Measurements from ENCODE around the gene KRTAP22-2.

Gene KRTAP22-2

DNA sequence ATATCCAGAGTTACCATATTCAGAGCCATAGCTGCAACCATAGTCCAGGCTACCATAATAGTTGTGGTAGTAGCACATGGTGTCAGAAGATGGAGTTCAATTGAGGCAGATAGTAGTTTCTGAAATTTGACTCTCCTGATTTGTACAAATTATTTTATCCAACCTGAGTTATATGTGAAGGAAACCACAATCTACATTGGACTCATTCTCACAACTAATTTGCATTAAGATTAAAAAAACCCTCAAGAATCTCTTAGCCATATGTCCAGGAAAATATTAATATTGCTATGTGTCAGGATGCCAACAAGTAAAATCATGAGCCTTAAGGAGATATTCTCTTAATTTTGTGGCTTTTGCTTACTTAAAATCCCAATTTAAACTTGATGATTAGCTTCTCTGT is at the start of gene KRTAP22-2:
Gene KRTAP22-2, minus strand, starts transcription at position 101 of the 400 bp plus-strand sequence.
- DNase-seq (ENCODE audit: low read depth in 2 of 2) = no peak

DNA sequence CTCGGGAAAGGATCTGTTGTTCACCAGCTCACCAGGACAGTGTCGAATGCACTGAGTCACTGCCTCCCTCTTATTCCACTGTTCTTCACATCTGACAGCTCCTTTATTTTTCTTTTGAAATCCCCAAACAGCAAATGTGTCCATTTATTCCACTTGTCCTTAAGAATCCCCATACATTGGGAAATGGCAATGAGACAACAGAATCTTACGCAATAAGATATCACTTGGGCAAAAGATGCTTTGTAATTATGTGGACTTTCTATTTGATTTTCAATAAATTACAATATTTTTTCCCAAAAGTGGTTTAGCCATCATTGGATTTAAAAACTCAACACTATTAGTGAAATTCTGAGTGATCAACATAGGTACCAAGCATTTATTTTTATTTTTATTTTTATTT is 48.5 kb upstream of the KRTAP22-2 start:
- DNase-seq (ENCODE audit: low read depth in 2 of 2) = no peak

DNA sequence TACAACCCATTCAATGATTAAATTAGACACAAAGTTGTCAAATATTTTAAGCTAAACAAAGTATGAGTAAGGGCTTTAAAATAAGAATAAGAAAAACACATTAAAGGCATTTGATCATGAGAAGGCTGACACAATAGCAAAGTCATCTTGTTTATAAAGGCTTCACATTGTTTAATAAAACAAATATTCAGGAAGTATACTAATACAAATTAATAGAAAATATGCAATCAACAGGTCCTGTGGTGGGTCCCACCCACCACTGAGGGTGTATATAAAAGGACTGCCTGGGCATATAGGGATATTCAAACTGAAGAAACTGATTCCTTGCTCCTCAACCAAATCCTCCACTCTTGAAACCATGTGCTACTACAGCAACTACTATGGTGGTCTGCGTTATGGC is 44.7 kb upstream of the KRTAP22-2 start, which contains the start of gene KRTAP20-2:
Gene KRTAP20-2, plus strand, starts transcription at position 301 of the 400 bp plus-strand sequence. Its CDS starts 58 bp downstream, at position 359.
- DNase-seq (ENCODE audit: low read depth in 2 of 2) = no peak

DNA sequence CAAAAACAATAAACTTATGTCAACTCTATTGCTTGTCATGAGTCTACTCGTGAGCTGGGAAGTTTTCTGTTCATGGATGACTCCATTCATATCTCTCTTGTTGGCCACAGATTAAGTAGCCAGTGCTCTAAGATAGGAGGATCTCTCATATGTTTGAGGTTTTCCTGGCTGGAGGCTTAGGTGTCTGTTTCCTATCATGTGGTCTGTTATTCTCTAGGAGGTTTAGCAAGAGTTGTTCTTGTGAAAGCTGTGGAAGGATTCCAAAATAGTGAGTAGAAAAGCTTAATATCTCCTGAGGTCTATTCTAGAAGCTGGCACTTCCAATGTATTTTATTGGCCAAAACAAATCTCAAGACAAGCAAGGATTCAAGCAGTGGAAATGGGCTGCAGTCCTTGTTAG is 39.0 kb upstream of the KRTAP22-2 start:
- DNase-seq (ENCODE audit: low read depth in 2 of 2) = no peak

DNA sequence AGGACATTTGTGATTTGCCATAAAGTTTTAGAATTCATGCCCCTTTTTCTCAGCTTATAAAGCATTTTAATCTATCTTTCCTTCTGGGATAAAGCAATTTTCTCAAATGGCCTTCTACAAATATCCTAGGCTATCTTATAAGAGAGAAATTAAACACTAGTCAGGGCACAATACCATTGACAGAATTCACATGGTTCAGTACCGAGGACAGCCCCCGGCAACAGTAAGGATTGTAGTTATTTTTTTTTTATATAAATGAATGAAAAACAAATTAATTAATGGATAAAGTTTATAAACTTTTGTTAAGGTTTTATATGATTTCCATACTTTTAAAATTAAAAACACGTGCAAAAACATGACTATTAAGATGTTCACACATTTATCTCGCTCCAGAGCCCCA is 37.9 kb upstream of the KRTAP22-2 start:
- no peak for DNase-seq (ENCODE audit: low read depth in 2 of 2)

DNA sequence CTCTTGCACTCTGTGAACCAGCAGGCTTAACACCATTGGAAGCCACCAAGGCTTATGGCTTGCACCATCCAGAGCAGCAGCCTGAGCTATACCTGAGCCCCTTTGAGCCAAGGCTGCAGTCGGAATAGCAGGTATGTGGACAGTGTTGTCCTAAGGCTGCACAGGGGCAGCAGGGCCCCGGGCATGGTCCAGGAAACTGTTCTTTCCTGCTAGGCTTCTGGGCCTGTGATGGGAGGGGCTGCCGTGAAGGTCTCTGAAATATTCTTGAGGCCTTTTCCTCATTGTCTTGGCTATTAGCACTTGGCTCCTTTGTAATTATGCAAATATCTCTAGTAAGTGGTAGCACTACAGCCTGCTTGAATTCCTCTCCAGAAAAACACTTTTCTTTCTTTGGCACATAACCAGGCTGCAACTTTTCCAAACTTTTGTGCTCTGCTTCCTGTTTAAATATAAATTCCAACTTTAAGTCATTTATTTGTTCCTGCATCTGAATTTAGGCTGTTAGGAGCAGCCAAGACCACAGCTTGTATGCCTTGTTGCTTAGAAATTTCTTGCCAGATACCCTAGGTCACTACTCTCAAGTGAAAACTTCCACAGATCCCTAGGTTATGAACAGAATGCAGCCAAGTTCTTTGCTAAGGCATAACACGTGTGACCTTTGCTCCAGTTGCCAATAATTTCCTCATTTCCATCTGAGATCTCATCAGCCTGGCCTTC is 35.4 kb upstream of the KRTAP22-2 start:
- no peak for DNase-seq (ENCODE audit: low read depth in 2 of 2)

DNA sequence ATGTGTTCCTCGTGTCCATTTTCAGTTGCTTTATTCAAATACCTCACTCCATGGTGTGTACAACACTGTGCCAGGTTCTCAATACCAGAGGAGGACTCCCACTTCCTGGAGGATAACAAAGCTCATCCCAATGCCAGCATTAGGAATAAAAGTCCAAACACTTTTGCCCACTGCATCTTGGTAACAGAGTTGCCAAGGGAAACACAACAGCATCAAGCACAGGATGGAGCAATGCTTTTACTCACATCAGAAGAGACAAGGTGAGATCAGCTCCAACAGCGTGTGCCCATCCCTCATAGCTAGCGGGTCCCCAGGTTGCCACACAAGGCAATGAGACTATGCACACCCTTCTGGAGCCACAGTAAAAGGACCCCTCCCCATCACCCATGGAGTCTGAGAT is 33.2 kb upstream of the KRTAP22-2 start:
- DNase-seq (ENCODE audit: low read depth in 2 of 2) = no peak

DNA sequence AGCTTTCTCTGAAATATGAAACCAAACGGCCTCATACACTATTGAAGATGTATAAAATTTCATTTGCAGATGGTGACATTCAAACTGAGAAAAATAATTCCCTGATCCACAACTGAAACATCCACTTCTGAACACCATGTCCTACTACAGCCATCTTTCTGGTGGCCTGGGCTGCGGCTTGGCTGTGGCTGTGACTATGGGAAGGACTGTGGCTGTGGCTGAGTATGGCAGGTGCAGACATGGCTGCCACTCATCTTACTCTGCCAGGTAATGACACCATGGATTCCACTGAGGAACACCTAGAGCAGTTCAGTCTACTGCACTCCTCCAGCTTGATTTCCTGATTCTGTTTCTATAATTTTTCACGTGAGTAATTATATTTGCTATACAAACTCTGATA is 30.3 kb upstream of the KRTAP22-2 start, which contains the start of gene KRTAP20-4:
Gene KRTAP20-4, plus strand, starts transcription at position 106 of the 400 bp plus-strand sequence.
- no peak for DNase-seq (ENCODE audit: low read depth in 2 of 2)

DNA sequence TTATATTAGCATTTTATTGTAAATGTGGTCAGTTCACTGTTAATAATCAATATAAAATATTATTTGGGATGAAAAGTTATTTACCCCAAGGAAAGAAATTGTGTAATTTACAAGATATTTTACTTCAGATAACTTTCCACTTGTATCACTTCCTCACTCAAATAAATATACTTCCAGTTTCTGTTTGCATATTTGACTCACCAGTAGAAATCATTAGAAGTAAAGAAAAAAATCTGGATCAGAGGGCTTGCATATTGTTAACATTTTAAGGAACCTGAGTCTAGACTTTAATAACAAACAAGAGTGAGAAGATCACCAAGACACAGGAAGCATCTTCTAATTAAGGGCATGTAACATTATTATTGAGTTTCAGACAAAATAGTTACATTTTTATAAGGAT is 29.9 kb upstream of the KRTAP22-2 start:
- no peak for DNase-seq (ENCODE audit: low read depth in 2 of 2)

DNA sequence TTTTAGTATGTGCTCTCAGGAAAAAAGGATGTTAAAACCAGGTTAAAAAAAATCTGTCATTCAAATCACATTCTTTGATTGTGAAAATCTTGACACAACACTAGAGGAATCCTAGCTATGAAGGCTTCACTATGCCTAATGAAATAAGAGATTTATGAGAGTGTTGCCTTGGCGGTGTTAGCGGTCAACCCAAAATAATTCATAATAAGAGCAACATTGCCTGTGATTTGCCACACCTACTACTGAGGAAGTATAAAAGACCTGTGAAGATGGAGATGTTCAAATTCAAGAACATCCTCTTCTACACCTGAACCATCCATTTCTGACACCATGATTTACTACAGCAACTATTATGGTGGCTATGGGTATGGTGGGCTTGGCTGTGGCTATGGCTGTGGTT is 25.9 kb upstream of the KRTAP22-2 start, which contains the start of gene KRTAP20-1:
Gene KRTAP20-1, plus strand, starts transcription at position 301 of the 400 bp plus-strand sequence. Its CDS starts 30 bp downstream, at position 331.
- no peak for DNase-seq (ENCODE audit: low read depth in 2 of 2)

DNA sequence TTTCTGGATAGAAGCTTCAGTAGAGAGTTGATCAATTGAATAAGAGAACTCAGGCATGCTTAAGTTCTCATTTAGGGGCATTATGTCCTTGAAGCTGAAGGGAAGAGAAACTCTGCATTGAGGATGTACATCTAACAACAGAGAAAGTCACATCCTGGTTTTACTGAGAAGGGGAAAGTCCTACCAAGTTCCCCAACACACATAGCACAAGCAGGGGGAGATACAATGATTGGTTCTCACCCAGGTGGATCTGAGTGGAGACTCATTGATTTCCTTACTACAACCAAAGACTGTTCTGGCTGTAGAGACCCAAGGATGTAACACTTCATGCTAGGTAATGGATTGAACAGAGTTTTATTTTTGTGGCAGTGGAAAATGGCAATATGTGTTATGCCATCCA is 25.0 kb upstream of the KRTAP22-2 start:
- DNase-seq (ENCODE audit: low read depth in 2 of 2) = no peak

DNA sequence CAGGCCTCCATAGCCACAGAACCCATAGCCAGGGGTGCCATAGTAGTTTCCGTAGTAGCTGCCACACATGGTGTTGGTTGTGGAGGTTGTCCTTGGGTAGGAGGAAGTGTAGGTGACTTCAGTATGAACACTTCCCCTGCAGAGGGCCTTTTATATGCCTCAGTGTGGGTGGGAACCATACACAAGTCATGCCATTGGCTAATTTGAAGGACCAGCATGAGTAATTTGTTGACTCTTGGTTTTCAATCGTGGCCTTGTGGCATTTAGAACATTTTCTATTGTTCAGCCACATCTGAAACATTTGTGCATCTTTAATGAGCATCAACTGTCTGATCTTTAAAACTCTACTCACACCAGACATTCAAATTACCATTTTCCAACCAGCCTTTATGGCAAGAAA is 23.6 kb upstream of the KRTAP22-2 start, which contains the start of gene KRTAP6-1:
Gene KRTAP6-1, minus strand, starts transcription at position 95 of the 400 bp plus-strand sequence. Its CDS starts 26 bp downstream, at position 69.
- DNase-seq (ENCODE audit: low read depth in 2 of 2) = no peak

DNA sequence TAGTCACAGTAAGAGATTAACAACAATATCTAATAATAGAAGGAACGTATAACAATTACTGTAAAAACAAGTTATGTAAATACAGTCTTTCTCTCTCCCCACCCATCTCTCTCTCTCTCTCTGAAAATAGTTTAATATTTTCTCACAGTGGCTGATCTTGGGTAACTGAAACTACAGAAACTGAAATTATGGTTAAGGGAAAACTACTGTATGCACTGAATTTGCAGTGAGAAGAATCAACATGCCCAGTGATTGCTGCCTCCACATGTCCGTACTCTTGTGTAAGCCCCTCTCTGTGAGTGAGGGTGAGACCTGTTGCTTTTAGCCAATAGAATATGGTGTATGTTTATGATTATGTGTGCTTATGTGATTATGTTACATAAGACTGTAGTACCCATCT is 21.9 kb upstream of the KRTAP22-2 start:
- no peak for DNase-seq (ENCODE audit: low read depth in 2 of 2)

DNA sequence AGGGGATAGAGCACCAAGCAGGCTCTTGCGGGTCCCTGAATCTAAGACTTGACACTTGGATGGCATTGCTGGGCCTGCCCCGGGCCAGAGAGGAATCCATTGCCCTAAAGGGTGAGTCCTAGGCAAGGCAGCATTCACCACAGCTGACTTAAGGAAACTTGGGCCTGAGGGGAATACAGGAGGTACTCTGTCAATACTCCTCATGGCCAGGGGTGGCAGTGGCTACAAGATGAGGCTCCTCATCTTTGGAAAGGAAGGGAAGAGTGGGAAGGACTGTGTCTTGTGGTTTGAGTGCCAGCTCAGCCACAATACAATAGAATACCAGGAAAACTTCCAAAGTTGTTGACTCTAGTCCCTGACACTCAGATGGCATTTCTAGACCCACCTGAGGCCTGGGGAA is 15.8 kb upstream of the KRTAP22-2 start:
- DNase-seq (ENCODE audit: low read depth in 2 of 2) = no peak

DNA sequence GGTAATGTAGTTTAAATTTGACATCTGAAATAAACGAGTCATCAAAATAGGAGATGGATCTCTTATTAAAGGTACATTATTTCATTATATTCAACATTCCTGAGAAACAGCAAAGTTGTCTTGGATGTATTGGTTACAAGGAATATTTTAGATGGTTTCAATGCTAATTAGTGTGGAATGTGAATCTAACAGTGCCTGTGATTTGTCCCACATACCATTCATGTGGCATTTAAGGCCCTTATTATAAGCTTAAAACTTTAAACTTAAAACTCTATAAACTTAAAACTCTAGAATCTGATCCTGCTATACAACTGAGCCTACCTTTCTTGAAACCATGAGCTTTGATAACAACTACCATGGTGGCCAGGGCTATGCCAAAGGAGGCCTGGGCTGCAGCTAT is 10.6 kb upstream of the KRTAP22-2 start, which contains the start of gene KRTAP22-1:
Gene KRTAP22-1, plus strand, starts transcription at position 301 of the 400 bp plus-strand sequence.
- DNase-seq (ENCODE audit: low read depth in 2 of 2) = no peak

DNA sequence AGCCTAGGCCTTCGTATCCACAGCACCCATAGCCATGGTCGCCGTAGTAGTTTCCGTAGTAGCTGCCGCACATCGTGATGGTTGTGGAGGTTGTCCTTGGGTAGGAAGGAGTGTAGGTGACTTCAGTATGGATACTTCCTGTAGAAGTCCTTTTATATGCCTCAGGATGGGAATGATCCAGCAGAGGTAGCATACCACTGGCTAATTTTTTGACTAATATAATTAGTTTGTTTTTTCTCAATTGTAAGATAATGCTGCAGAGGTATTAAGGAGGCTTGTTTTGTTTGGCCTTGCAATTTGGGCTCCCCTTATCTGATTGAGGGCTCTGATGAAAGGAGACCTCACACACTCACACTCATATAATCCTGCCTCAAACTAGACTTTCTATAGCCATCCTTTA is 8.6 kb upstream of the KRTAP22-2 start, which contains the start of gene KRTAP6-2:
Gene KRTAP6-2, minus strand, starts transcription at position 101 of the 400 bp plus-strand sequence. Its CDS starts 28 bp downstream, at position 73.
- no peak for DNase-seq (ENCODE audit: low read depth in 2 of 2)

DNA sequence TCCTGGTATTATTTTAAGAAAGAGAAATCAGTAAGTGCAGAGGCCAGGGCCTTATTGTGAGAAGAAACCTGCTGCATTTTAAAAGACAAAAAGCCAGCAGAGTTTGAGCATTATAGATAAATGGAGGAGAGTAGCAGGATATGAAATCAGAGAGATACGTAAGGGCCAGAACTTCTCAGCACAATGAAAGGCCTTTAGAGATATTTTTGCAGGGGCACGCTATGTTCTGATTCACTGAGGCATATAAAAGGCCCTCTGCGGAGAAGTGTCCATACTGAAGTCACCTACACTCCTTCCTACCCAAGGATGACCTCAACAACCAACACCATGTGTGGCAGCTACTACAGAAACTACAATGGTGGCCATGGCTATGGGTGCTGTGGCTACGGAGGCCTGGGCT is 1.9 kb upstream of the KRTAP22-2 start, which contains the start of gene KRTAP6-3:
Gene KRTAP6-3, plus strand, starts transcription at position 301 of the 400 bp plus-strand sequence. Its CDS starts 6 bp downstream, at position 307.
- no peak for DNase-seq (ENCODE audit: low read depth in 2 of 2)

DNA sequence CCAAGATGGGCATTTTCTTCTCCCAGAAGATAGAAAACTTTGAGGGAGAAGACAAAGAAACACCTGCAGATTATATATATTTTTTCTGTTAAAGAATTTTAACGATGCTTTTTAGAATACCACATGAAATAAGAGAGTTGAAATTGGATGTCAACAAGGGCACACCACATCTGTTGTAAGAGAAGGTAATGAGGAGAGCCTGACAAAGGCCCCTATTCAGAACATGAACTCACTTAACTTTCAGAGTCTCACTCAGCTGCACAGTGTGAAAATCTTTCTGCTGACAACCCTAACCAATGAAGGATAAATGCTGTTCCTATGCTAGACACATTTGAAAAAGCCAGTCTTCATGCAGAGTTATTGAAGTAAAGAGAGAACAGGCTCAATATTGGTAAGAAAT is 7.3 kb downstream of the KRTAP22-2 start:
- no peak for DNase-seq (ENCODE audit: low read depth in 2 of 2)

DNA sequence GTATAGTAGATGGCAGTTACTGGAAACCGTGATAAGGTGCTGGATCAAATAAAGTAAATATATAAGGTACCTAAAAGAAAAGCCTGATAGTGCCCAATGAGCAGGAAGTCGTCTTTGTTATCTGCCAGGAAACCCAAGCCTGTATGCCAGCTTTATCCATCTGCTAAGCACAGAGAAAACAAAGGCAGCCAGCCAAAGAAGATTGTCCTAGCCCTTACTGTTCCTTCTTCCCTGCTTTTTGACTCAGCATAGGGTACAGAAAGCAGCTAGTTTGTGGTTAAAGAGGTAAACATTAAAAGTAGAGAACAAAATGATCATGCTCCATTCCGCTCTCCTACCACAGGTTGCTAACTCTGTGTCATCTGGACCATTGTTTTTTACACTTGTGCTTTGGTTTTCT is 10.1 kb downstream of the KRTAP22-2 start:
- DNase-seq (ENCODE audit: low read depth in 2 of 2) = no peak

DNA sequence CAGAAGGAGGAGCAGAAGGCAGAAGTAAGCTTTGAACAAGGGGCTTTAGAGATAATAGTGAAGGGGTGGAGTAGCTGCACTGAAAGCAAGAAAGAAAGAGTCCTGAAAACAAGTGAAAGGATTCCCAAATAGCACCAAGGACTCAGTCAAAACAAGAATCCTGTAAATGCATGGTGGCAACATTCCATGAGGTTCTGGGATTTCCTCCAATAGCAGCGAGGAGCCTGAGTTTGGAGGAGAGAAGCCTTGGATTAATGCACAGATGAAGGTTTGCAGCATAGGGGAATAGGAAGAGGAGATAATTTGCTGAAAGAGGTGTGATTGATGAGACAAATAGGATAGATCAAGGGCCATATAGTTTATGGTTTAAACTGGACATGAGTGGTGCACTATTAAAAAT is 10.9 kb downstream of the KRTAP22-2 start:
- DNase-seq (ENCODE audit: low read depth in 2 of 2) = no peak

DNA sequence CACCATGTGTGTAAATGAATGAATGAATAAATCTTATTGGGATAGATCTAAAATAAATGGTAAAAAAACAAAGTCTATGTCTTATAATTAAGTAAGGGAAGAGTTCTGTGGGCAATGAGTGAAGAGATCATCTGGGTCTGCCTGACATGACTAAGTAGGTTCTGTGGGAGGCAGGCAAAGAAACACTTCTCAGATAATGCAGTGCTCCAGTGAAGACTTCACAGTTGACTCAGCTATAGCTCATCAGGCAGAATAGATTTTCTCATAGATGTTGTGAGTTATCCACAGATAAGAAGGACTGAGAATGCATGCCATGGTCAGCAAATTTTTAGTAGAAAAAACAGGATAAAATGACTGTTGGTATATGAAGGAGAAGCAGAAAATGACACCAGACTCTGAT is 12.4 kb downstream of the KRTAP22-2 start:
- no peak for DNase-seq (ENCODE audit: low read depth in 2 of 2)

DNA sequence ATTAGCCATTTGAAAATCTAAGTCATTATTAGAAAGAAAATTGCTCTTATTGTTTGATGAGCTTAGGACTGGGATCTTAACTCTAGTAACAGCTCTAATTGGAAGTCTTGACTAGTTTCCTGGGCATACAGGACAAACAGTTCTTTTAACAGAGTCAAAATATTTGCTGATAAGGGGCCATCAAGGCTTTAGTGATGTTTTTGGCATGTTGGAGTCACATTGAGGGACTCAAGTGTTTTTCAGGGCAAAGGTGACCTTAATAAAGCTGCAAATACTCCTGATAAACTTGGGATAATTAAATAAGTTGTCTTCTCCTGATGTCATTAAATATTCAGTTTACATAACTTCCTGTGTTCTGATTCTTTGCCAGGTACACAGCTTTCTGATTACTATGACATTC is 22.6 kb downstream of the KRTAP22-2 start:
- no peak for DNase-seq (ENCODE audit: low read depth in 2 of 2)

DNA sequence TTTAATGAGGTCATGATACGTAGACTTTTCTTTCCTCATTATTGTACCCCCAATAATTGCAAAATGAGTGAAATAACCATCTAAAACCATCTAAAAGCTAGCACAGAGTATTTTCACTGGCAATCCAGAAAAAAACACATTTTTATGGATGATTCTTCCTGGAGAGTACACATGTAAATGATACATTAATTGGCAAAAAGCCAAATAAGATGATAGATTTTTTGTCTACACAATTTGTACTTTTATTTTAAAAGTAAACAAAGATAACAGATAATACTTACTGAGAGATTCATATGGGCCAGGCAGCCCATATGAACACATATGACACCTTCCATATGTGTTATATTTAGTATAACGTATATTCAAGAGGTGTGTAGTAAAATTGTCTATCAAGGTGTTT is 26.6 kb downstream of the KRTAP22-2 start:
- DNase-seq (ENCODE audit: low read depth in 2 of 2) = no peak
